ENCODE results near the gene ANKRD24.

Gene ANKRD24

DNA sequence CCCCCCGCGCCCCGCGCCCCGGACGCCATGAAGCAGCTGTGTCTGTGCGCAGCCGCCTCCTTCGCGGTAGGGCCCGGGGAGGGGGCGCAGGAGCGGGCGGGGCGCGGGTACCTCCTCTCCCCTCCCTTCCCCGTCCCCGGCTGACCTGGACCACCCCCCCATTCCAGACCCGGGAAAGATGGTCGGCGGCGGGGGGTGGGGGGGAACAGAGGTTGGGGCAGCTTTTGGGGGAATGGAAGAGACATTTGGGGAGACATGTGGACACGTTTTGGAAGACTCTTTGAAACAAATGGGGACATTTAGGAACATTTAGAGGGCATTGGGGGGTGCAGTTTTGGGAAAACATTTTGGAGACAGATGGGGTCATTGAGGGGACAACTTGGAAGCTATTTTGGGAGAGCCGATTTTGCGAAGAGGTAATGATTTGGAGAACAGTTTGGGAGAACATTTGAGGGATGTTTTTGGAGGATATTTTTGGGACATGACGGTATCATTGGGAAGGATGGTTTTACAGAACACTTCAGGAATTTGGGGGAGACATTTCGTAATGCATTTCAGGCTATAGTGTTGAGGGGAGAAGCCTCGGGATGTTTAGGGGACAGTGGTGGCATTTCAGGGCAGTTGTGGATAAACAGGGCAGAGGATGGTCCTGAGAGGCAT is 16.1 kb downstream of the ANKRD24 start:
- TF ChIP-seq, protein P1, sequence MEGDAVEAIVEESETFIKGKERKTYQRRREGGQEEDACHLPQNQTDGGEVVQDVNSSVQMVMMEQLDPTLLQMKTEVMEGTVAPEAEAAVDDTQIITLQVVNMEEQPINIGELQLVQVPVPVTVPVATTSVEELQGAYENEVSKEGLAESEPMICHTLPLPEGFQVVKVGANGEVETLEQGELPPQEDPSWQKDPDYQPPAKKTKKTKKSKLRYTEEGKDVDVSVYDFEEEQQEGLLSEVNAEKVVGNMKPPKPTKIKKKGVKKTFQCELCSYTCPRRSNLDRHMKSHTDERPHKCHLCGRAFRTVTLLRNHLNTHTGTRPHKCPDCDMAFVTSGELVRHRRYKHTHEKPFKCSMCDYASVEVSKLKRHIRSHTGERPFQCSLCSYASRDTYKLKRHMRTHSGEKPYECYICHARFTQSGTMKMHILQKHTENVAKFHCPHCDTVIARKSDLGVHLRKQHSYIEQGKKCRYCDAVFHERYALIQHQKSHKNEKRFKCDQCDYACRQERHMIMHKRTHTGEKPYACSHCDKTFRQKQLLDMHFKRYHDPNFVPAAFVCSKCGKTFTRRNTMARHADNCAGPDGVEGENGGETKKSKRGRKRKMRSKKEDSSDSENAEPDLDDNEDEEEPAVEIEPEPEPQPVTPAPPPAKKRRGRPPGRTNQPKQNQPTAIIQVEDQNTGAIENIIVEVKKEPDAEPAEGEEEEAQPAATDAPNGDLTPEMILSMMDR (IDR thresholded peaks at IDR 0.05) = no peak

DNA sequence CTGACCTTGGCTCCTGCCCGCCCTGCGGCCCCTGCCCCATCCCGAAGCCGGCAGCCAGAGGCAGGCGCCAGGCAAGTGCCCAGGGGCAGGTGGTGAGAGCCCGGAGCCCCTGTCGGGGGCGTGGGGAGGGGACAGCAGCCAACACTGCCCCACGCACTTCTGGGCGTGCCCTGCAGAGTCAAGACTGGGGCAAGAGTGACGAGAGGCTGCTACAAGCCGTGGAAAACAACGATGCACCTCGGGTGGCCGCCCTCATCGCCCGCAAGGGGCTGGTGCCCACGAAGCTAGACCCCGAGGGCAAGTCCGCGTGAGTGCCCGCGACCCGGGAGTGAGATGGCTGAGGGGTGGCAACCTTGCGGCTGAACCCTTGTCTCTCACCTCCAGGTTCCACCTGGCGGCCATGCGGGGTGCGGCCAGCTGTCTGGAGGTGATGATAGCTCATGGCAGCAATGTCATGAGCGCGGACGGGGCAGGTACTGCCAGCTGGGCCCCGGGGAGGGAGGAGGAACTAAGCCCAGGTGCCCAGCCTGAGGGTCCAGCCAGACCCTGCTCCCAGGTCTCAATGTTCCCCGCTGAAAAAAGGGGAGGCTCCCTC is 17.3 kb downstream of the ANKRD24 start:
- TF ChIP-seq, protein P1 (IDR thresholded peaks at IDR 0.05) = no peak

DNA sequence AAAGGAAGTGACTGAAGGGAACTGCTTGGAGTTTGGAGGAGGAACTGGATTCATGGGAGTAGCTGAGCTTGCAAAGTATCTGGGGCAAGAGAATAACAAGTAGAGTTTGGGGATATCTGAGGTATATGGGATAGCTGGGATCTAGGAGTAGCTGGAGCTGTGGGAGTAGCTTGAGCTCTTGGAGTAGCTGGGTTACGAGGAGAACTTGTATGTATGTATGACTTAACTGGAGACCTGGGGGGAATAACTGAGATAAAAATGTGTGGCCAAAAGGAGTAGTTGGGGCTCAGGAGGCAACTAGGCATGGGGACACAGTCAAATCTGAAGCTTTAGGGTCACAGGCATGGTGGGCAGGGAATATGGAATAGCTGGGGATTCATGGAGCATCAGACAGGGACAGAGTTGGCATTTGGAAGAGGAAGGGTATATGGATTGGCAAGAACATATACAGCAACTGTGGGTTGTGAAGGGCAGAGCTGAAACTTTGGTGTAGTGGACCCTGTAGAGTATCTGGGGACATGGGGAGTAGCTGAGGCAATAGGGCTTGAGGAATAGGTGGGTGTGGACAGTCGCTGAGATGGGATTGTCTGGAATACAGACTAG is 18.6 kb downstream of the ANKRD24 start:
- TF ChIP-seq, protein P1 (IDR thresholded peaks at IDR 0.05) = no peak

DNA sequence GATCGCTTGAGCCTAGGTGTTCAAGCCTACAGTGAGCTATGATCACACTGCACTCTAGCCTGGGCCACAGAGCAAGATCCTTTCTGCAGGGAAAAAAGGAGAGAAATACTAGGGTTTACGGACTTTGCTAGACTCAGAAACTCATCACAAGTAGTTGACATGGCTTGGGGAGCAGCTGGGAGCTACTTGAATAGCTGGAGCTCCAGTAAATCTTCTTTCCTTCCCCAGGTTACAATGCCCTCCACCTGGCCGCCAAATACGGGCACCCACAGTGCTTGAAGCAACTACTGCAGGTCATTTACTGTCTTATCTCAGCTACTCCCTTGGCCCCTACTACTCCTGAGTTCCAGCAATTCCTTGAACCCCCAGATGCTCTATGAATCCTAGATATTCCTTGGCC is 19.3 kb downstream of the ANKRD24 start:
- TF ChIP-seq, protein P1 (IDR thresholded peaks at IDR 0.05) = no peak

DNA sequence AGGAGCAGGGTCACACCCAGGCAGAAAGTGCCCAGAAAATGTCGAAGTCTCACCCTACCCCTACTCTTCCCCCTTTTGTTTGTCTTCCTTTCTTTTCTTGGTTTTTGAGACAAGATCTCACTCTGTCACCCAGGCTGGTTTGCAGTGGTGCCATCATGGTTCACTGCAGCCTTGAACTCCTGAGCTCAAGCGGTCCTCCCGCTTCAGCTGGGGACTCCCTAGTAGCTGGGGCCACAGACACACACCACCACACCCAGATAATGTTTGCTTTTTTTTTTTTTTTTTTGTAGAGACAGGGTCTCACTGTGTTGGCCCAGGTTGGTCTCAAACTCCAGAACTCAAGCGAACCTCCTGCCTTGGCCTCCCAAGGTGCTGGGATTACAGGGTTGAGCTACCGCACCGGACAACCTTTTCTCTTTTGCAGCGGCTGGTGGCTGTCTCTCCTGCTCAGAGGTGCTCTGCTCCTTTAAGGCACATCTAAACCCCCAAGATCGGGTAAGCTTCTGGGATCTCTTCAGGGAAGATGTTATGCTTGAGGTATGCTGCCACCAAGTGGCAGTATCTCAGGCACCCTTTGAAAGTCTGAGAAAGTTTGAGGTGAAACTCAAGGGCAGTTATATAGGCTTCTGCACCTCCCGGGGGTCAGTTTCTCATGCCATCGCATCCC is 24.5 kb downstream of the ANKRD24 start:
- TF ChIP-seq, protein P1 (IDR thresholded peaks at IDR 0.05) = no peak

DNA sequence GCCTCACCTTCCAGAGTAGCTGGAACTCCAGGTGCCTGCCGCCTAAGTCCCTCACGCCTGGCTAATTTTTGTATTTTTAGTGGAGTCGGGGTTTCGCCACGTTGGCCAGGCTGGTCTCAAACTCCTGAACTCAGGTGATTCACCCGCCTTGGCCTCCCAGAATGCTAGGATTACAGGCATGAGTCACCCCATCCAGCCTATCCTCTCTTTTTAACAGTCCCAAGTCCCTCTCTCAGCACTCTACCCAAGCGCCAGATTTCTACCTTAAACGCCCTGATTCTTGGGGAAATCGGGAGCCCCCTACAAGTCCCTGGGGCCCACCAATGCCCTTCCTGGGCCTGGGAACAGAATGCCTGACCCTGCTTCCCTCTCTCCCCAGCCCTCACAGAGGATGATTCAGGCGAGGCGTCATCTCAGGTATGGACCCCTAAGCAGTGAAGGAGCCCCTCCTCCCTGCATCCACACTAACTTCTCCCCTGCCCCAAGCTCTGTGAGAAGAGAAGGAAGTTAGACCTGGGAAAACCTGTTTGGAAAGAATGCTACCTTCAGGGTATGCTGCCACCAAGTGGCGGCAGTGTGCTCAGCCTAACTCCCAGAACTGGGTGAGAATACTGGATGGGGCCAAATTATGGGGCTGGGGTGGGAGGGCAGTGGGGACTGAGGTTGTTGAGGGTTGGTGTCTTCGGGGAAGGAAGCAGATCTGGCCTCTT is 26.1 kb downstream of the ANKRD24 start:
- TF ChIP-seq, protein P1 (IDR thresholded peaks at IDR 0.05) = no peak; the same call in 1 of the 2 replicates

DNA sequence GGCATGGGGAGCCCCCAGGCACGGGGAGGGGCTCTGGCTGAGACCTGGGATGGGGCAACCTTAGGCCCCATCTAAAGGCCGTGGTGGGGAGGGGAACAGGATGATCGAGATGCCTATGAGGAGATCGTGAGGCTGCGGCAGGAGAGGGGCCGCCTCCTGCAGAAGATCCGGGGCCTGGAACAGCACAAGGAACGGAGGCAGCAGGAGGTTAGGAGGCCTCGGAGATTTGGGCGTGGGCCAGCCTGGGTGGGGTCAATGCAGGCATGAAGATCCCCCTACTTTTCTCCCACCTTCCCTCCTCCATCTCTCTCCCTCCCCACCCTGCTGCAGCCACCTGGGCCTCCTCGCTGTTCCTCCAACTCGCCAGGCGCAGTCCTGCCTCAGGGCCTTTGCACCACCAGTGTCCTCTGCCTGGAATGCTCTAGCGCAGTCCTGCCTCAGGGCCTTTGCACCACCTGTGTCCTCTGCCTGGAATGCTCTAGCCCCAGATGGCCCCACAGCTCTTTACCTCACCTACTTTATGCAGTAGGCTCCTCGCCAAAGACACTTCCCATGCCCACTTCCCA is 27.8 kb downstream of the ANKRD24 start:
- TF ChIP-seq, protein P1 (IDR thresholded peaks at IDR 0.05) = no peak
